HepG2 (cell line): ENCODE results near the gene TMEM187. TPM values are rescaled to one million over a fixed set of nuclear protein-coding genes. Genes with fewer than 3 reads are reported as not detected.

Experiments used
- CCDC6 ChIP-seq: sonication (generic); formaldehyde crosslinking; IDR thresholded peaks from 2 replicates; pipeline ENCODE4 v1.8.1; 2022; ENCODE audit warnings: mild to moderate bottlenecking, missing genetic modification reagents, moderate library complexity
- CENPT ChIP-seq: sonication (generic); formaldehyde crosslinking; IDR thresholded peaks from 2 replicates; pipeline ENCODE4 v1.8.0; 2022; ENCODE audit warnings: low read depth, mild to moderate bottlenecking, moderate library complexity, missing genetic modification reagents
- CREB1 ChIP-seq, 2 experiments: fragments of 450-650 bp in 1 of 2; IDR thresholded peaks; 2 replicates each; pipeline ENCODE4 v1.6.1; 2016 to 2017; ENCODE audit warnings: control low read depth in 1 of 2, mild to moderate bottlenecking in 1 of 2, missing compliant biosample characterization in 1 of 2, missing genetic modification characterization in 1 of 2
- RAD51 ChIP-seq: fragments of 450-650 bp; IDR thresholded peaks from 2 replicates; pipeline ENCODE4 v1.6.1; 2016; ENCODE audit warnings: borderline replicate concordance
- REPIN1 ChIP-seq: sonication (generic); formaldehyde crosslinking; IDR thresholded peaks from 2 replicates; pipeline ENCODE4 v1.8.0; 2022; ENCODE audit warnings: missing genetic modification reagents, low read depth, mild to moderate bottlenecking, borderline replicate concordance
- TCF12 ChIP-seq, 2 experiments: fragments of 450-650 bp in 1 of 2; sonication (generic) in 1 of 2; formaldehyde crosslinking in 1 of 2; IDR thresholded peaks; 2 replicates each; pipeline versions ENCODE4 v1.6.1 to v1.8.0; 2017 to 2022; ENCODE audit warnings: antibody characterized with exemption in 1 of 2, mild to moderate bottlenecking in 1 of 2, missing genetic modification reagents in 1 of 2, moderate library complexity in 1 of 2
- ZFP1 ChIP-seq: IDR thresholded peaks from 2 replicates; pipeline ENCODE4 v1.6.1; 2016
- ZKSCAN8 ChIP-seq: IDR thresholded peaks from 2 replicates; pipeline ENCODE4 v1.6.1; 2016; ENCODE audit warnings: borderline replicate concordance, missing genetic modification reagents, missing compliant biosample characterization
- ZNF574 ChIP-seq: sonication (generic); formaldehyde crosslinking; IDR thresholded peaks from 2 replicates; pipeline ENCODE4 v1.4.0; 2020; ENCODE audit warnings: missing genetic modification reagents
- ZNF766 ChIP-seq: sonication (generic); formaldehyde crosslinking; IDR thresholded peaks from 2 replicates; pipeline ENCODE4 v1.5.0; 2020; ENCODE audit warnings: missing genetic modification reagents, borderline replicate concordance
- ZNF784 ChIP-seq: sonication (generic); formaldehyde crosslinking; IDR thresholded peaks from 2 replicates; pipeline ENCODE4 v1.5.1; 2020; ENCODE audit warnings: missing genetic modification reagents, mild to moderate bottlenecking, borderline replicate concordance
- ZSCAN31 ChIP-seq: sonication (generic); formaldehyde crosslinking; IDR thresholded peaks from 2 replicates; pipeline ENCODE4 v1.5.0; 2020; ENCODE audit warnings: low read depth, mild to moderate bottlenecking, missing genetic modification reagents
- polyA plus RNA-seq, 8 experiments: library from polyadenylated mRNA; depleted of rRNA in 3 of 8; stranded (reverse) in 7 of 8; unstranded in 1 of 8; fragments of >200 nt; fragmentation: Illumina TruSeq in 4 of 8; extraction: Trizol in 4 of 8; gene quantifications; 2 replicates each; pipeline versions ENCODE4 v1.2.1 to v1.2.3, GENCODE V29; 2011 to 2016; ENCODE audit warnings: low read depth in 4 of 8, missing spikeins in 1 of 8, mixed read lengths in 1 of 8; ENCODE audit not compliant: insufficient read depth in 1 of 8
- total RNA-seq, 5 experiments: library from RNA; depleted of rRNA; stranded (reverse); fragments of >200 nt; fragmentation: Illumina TruSeq; extraction: Trizol; gene quantifications; 2 replicates each; pipeline ENCODE4 v1.2.3, GENCODE V29; 2016; ENCODE audit warnings: low read depth in 1 of 5
- TF ChIP-seq, protein P1 (sequence below): sonication (generic); formaldehyde crosslinking; IDR thresholded peaks from 2 replicates; pipeline ENCODE4 v1.5.0; 2020; ENCODE audit warnings: missing genetic modification reagents, mild to moderate bottlenecking, borderline replicate concordance
- TF ChIP-seq, protein P2 (sequence below): IDR thresholded peaks from 2 replicates; pipeline ENCODE4 v1.6.1; 2012; ENCODE audit warnings: low read depth, low read length, improper control_type of control experiment
- TF ChIP-seq, protein P3 (sequence below): sonication (generic); formaldehyde crosslinking; IDR thresholded peaks from 2 replicates; pipeline ENCODE4 v1.5.1; 2020; ENCODE audit warnings: mild to moderate bottlenecking, missing genetic modification reagents, moderate library complexity
- TF ChIP-seq, protein P4 (sequence below): IDR thresholded peaks from 2 replicates; pipeline ENCODE4 v1.6.1; 2018; ENCODE audit warnings: missing genetic modification reagents
- TF ChIP-seq, protein P5 (sequence below): sonication (generic); formaldehyde crosslinking; IDR thresholded peaks from 2 replicates; pipeline ENCODE4 v1.4.0; 2020; ENCODE audit warnings: missing genetic modification reagents

The TMEM187 gene
- total and polyA plus RNA-seq, 2 of the 13 experiments (the other 11 are each of a cell fraction or from before 2014, with no cell fraction given): 2.2 to 6.2 TPM

- TF ChIP-seq ZNF574 (no peak), CCDC6 (CRISPR knock-in tag) (peak; percentile 15; the same call in 1 of the 2 replicates), ZNF766 (no peak), CREB1 (IDR thresholded peaks at IDR 0.05) (no peak), CREB1 (CRISPR knock-in tag; IDR thresholded peaks at IDR 0.05) (no peak; the same call in 1 of the 2 replicates), CENPT (CRISPR knock-in tag) (no peak), ZNF784 (no peak), TCF12 (IDR thresholded peaks at IDR 0.05) (no peak), TCF12 (CRISPR knock-in tag; IDR thresholded peaks at IDR 0.05) (no peak), ZKSCAN8 (CRISPR knock-in tag) (no peak), ZFP1 (no peak), RAD51 (no peak), ZSCAN31 (no peak), REPIN1 (no peak)
- TF ChIP-seq, protein P1, sequence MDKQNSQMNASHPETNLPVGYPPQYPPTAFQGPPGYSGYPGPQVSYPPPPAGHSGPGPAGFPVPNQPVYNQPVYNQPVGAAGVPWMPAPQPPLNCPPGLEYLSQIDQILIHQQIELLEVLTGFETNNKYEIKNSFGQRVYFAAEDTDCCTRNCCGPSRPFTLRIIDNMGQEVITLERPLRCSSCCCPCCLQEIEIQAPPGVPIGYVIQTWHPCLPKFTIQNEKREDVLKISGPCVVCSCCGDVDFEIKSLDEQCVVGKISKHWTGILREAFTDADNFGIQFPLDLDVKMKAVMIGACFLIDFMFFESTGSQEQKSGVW: no peak
- TF ChIP-seq, protein P2, sequence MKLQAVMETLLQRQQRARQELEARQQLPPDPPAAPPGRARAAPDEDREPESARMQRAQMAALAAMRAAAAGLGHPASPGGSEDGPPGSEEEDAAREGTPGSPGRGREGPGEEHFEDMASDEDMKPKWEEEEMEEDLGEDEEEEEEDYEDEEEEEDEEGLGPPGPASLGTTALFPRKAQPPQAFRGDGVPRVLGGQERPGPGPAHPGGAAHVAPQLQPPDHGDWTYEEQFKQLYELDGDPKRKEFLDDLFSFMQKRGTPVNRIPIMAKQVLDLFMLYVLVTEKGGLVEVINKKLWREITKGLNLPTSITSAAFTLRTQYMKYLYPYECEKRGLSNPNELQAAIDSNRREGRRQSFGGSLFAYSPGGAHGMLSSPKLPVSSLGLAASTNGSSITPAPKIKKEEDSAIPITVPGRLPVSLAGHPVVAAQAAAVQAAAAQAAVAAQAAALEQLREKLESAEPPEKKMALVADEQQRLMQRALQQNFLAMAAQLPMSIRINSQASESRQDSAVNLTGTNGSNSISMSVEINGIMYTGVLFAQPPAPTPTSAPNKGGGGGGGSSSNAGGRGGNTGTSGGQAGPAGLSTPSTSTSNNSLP: no peak
- TF ChIP-seq, protein P3, sequence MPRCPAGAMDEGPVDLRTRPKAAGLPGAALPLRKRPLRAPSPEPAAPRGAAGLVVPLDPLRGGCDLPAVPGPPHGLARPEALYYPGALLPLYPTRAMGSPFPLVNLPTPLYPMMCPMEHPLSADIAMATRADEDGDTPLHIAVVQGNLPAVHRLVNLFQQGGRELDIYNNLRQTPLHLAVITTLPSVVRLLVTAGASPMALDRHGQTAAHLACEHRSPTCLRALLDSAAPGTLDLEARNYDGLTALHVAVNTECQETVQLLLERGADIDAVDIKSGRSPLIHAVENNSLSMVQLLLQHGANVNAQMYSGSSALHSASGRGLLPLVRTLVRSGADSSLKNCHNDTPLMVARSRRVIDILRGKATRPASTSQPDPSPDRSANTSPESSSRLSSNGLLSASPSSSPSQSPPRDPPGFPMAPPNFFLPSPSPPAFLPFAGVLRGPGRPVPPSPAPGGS (CRISPR knock-in tag): 0 out of 2 replicates have a peak, but pooled peaks have one; percentile 5
- TF ChIP-seq, protein P4, sequence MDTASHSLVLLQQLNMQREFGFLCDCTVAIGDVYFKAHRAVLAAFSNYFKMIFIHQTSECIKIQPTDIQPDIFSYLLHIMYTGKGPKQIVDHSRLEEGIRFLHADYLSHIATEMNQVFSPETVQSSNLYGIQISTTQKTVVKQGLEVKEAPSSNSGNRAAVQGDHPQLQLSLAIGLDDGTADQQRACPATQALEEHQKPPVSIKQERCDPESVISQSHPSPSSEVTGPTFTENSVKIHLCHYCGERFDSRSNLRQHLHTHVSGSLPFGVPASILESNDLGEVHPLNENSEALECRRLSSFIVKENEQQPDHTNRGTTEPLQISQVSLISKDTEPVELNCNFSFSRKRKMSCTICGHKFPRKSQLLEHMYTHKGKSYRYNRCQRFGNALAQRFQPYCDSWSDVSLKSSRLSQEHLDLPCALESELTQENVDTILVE (CRISPR knock-in tag): no peak
- TF ChIP-seq, protein P5, sequence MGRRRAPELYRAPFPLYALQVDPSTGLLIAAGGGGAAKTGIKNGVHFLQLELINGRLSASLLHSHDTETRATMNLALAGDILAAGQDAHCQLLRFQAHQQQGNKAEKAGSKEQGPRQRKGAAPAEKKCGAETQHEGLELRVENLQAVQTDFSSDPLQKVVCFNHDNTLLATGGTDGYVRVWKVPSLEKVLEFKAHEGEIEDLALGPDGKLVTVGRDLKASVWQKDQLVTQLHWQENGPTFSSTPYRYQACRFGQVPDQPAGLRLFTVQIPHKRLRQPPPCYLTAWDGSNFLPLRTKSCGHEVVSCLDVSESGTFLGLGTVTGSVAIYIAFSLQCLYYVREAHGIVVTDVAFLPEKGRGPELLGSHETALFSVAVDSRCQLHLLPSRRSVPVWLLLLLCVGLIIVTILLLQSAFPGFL (CRISPR knock-in tag): no peak
Measured at GRCh38 chrX:153926858-153927671, 45.5 kb upstream of the TMEM187 start (continued).
